ENCODE data around the gene PTPRA. TPM values are rescaled to one million over a fixed set of nuclear protein-coding genes. Genes with fewer than 3 reads are reported as not detected.

Gene PTPRA
- total RNA-seq, 1 experiment from 2014 or later: 45.2 TPM

GRCh38 chr20:2998728-2999127, 125.4 kb downstream of the PTPRA start:
- H2BK15ac ChIP-seq (ENCODE audit: low read depth, low read length): no peak overlapping the region
- no peak overlapping the region for H2BK12ac ChIP-seq (ENCODE audit: insufficient read length, low read depth, low read length)
- H4K5ac ChIP-seq (ENCODE audit: insufficient read length, low read depth, low read length): no peak overlapping the region
- no peak overlapping the region for H3K4me3 Mint-ChIP-seq
- H3K9ac ChIP-seq (ENCODE audit: extremely low read depth, insufficient read length, low read length): no peak overlapping the region
- no peak overlapping the region for H2BK20ac ChIP-seq (ENCODE audit: low read depth, low read length, poor library complexity, severe bottlenecking)
- no peak overlapping the region for H4K91ac ChIP-seq (ENCODE audit: insufficient read length, low read depth, low read length)
- H2BK5ac ChIP-seq (ENCODE audit: insufficient read length, low read length): no peak overlapping the region
- no peak overlapping the region for H3K18ac ChIP-seq (ENCODE audit: insufficient read length, low read depth, low read length)
- no peak overlapping the region for H3T11ph ChIP-seq (ENCODE audit: low read length)
- no peak overlapping the region for H3K14ac ChIP-seq (ENCODE audit: insufficient read depth, low read length)
- H3K4me1 ChIP-seq (ENCODE audit: insufficient read depth, low read length): no peaks in the 10 kb centered on the region
- H3K56ac ChIP-seq (ENCODE audit: insufficient read length, low read depth, low read length): no peak overlapping the region
- no peak overlapping the region for H3K27ac Mint-ChIP-seq
- H3K4me2 ChIP-seq (ENCODE audit: insufficient read depth, insufficient read length, low read length): no peak overlapping the region
- no peak overlapping the region for H2AK5ac ChIP-seq (ENCODE audit: insufficient read length, low read length)
- H4K8ac ChIP-seq (replicated peaks; ENCODE audit: insufficient read length, low read depth, low read length): no peak overlapping the region
- H3K36me3 Mint-ChIP-seq (ENCODE audit: insufficient read depth in 1 of 3, low read depth in 3 of 3): peaks cover 0 to 14% (median 5%) of the 10 kb centered on the region in 3 experiments; a peak in 4 of 7 replicates
- H3K79me2 ChIP-seq (ENCODE audit: insufficient read depth, low read length): no peaks in the 10 kb centered on the region
- H3K27me3 Mint-ChIP-seq (ENCODE audit: low read depth): no peaks in the 10 kb centered on the region
- H3K23me2 ChIP-seq (ENCODE audit: insufficient read length, low read depth, low read length, poor library complexity, severe bottlenecking): no peaks in the 10 kb centered on the region
- no peaks in the 10 kb centered on the region for H4K20me1 ChIP-seq (ENCODE audit: control insufficient read depth, insufficient read depth, insufficient read length)
- H3K27me3 ChIP-seq (ENCODE audit: insufficient read depth, low read length): no peaks in the 10 kb centered on the region
- no peak overlapping the region for H2BK120ac ChIP-seq (ENCODE audit: low read depth, low read length, poor library complexity, severe bottlenecking)
- no peaks in the 10 kb centered on the region for H3K9me3 ChIP-seq (ENCODE audit: control insufficient read depth, low read depth, low read length)
- no peak for DNase-seq
- no peaks in the 10 kb centered on the region for H3K9me3 Mint-ChIP-seq
- no peak for TF ChIP-seq CTCF (conservative IDR thresholded peaks at IDR 0.05)
- H3K79me1 ChIP-seq (ENCODE audit: insufficient read depth, low read depth, low read length, poor library complexity, severe bottlenecking): no peaks in the 10 kb centered on the region
- H3K23ac ChIP-seq (ENCODE audit: insufficient read length, low read depth, low read length): no peak overlapping the region
- no peak overlapping the region for H3K27ac ChIP-seq (ENCODE audit: insufficient read length, low read depth, low read length)
- H3K4ac ChIP-seq (ENCODE audit: low read depth, low read length): no peak overlapping the region
- no peak overlapping the region for H2AFZ ChIP-seq (ENCODE audit: low read length)
- no peaks in the 10 kb centered on the region for H3K4me1 Mint-ChIP-seq
